IMR-90 (cell line): Measurements from ENCODE around the gene PLD1. TPM values are rescaled to one million over a fixed set of nuclear protein-coding genes. Genes with fewer than 3 reads are reported as not detected.

Experiments used
- ATAC-seq: fragments of 200-7000 bp; cut with Tn5 transposase; 2 replicates; pipeline ENCODE4 v1.9.1; 2020; ENCODE audit warnings: low read depth, mild to moderate bottlenecking, moderate library complexity
- BruUV-seq: library from RNA; stranded (reverse); fragments of 400-500 nt; replicated peaks from 2 replicates; lab custom pipeline; 2021; lab: Mats Ljungman, UMichigan
- CTCF ChIA-PET: fragments of 300-600 bp; formaldehyde crosslinking; extraction: SDS; loops from one replicate; lab custom pipeline; 2021; ENCODE audit warnings: antibody characterized with exemption; lab: Yijun Ruan, JAX
- POLR2A ChIA-PET: fragments of 300-600 bp; sonication (Branson Sonifier 250); formaldehyde crosslinking; loops from one replicate; lab custom pipeline; 2022; ENCODE audit warnings: antibody characterized with exemption; ENCODE audit not compliant: unreplicated experiment; lab: Charles Lee
- DNase-seq: peaks from one replicate; pipeline ENCODE4 v3.0.0; 2013
- H2AFZ ChIP-seq: replicated peaks from 2 replicates; pipeline ENCODE3; 2013; ENCODE audit warnings: low read length, mild to moderate bottlenecking; ENCODE audit not compliant: poor library complexity
- H2AK5ac ChIP-seq: 2 replicates; pipeline ENCODE4 v1.6.1; 2013; ENCODE audit warnings: low read depth, low read length, inconsistent platforms
- H2AK9ac ChIP-seq: replicated peaks from 2 replicates; pipeline ENCODE3; 2013; ENCODE audit warnings: mild to moderate bottlenecking, low read depth, low read length, moderate library complexity; ENCODE audit not compliant: poor library complexity
- H2BK120ac ChIP-seq: 2 replicates; pipeline ENCODE4 v1.6.1; 2013; ENCODE audit warnings: low read depth, low read length, inconsistent platforms
- H2BK15ac ChIP-seq: 3 replicates; pipeline ENCODE4 v1.6.1; 2013; ENCODE audit warnings: low read depth, low read length, inconsistent platforms
- H2BK20ac ChIP-seq: 2 replicates; pipeline ENCODE4 v1.6.1; 2013; ENCODE audit warnings: low read depth, mild to moderate bottlenecking, inconsistent platforms, low read length, moderate library complexity
- H2BK5ac ChIP-seq: 2 replicates; pipeline ENCODE4 v1.6.1; 2013; ENCODE audit warnings: mild to moderate bottlenecking, low read depth, low read length, inconsistent platforms; ENCODE audit not compliant: poor library complexity, severe bottlenecking
- H3K14ac ChIP-seq: replicated peaks from 2 replicates; pipeline ENCODE4 v1.6.1; 2013; ENCODE audit warnings: low read depth, low read length, inconsistent platforms
- H3K18ac ChIP-seq: 2 replicates; pipeline ENCODE4 v1.6.1; 2013; ENCODE audit warnings: low read depth, low read length, control low read depth
- H3K23ac ChIP-seq: 2 replicates; pipeline ENCODE4 v1.6.1; 2013; ENCODE audit warnings: low read depth, low read length, inconsistent platforms
- H3K27ac ChIP-seq: 2 replicates; pipeline ENCODE4 v1.5.1; 2013; ENCODE audit warnings: mild to moderate bottlenecking, control low read depth, low read length; ENCODE audit not compliant: insufficient read depth
- H3K27me3 ChIP-seq: 2 replicates; pipeline ENCODE4 v1.6.1; 2013; ENCODE audit warnings: low read length; ENCODE audit not compliant: control insufficient read depth, insufficient read depth
- H3K36me3 ChIP-seq: 2 replicates; pipeline ENCODE4 v1.6.1; 2013; ENCODE audit warnings: low read length, mixed read lengths; ENCODE audit not compliant: control insufficient read depth, insufficient read depth
- H3K4ac ChIP-seq: 2 replicates; pipeline ENCODE4 v1.6.1; 2013; ENCODE audit warnings: low read depth, low read length, inconsistent platforms
- H3K4me1 ChIP-seq: 2 replicates; pipeline ENCODE4 v1.6.1; 2013; ENCODE audit warnings: low read length, mixed read lengths; ENCODE audit not compliant: control insufficient read depth, insufficient read depth
- H3K4me2 ChIP-seq: 2 replicates; pipeline ENCODE4 v1.6.1; 2013; ENCODE audit warnings: low read depth, mild to moderate bottlenecking, control low read depth, low read length, moderate library complexity
- H3K4me3 ChIP-seq: 2 replicates; pipeline ENCODE4 v1.5.1; 2013; ENCODE audit warnings: low read depth, mild to moderate bottlenecking, control low read depth, low read length, moderate library complexity; ENCODE audit not compliant: insufficient read depth
- H3K56ac ChIP-seq: 2 replicates; pipeline ENCODE4 v1.6.1; 2013; ENCODE audit warnings: low read length, inconsistent platforms; ENCODE audit not compliant: insufficient read depth; ENCODE audit errors: extremely low read depth
- H3K79me1 ChIP-seq, 2 experiments: 2 replicates each; pipeline ENCODE4 v1.6.1; 2013; ENCODE audit warnings: low read length in 2 of 2, inconsistent platforms in 1 of 2, low read depth in 1 of 2
- H3K9ac ChIP-seq: 2 replicates; pipeline ENCODE4 v1.6.1; 2013; ENCODE audit warnings: low read depth, low read length, control low read depth
- H3K9me1 ChIP-seq: 2 replicates; pipeline ENCODE4 v1.6.1; 2013; ENCODE audit warnings: low read length, inconsistent platforms; ENCODE audit not compliant: insufficient read depth
- H3K9me3 ChIP-seq: 2 replicates; pipeline ENCODE4 v1.6.1; 2013; ENCODE audit warnings: low read length; ENCODE audit not compliant: control insufficient read depth, insufficient read depth
- H4K20me1 ChIP-seq: 2 replicates; pipeline ENCODE4 v1.6.1; 2013; ENCODE audit warnings: low read length, inconsistent platforms; ENCODE audit not compliant: insufficient read depth
- H4K5ac ChIP-seq: 2 replicates; pipeline ENCODE4 v1.6.1; 2013; ENCODE audit warnings: mild to moderate bottlenecking, low read depth, low read length, control low read depth
- H4K8ac ChIP-seq, 2 experiments: 2 replicates each; pipeline ENCODE4 v1.6.1; 2013; ENCODE audit warnings: low read depth in 2 of 2, low read length in 2 of 2, control low read depth in 1 of 2, inconsistent platforms in 1 of 2
- H4K91ac ChIP-seq: 2 replicates; pipeline ENCODE4 v1.6.1; 2013; ENCODE audit warnings: low read depth, low read length, inconsistent platforms; ENCODE audit not compliant: insufficient read depth
- POLR2A ChIP-seq: IDR thresholded peaks from 2 replicates; pipeline ENCODE4 v1.6.1; 2012; ENCODE audit warnings: mild to moderate bottlenecking, low read depth, low read length
- RCOR1 ChIP-seq: IDR thresholded peaks from 2 replicates; pipeline ENCODE4 v1.6.1; 2012; ENCODE audit warnings: mild to moderate bottlenecking, low read length, improper control_type of control experiment; ENCODE audit not compliant: insufficient replicate concordance
- SMC3 ChIP-seq: fragments of 150-350 bp; IDR thresholded peaks from 2 replicates; pipeline ENCODE4 v1.6.1; 2016; ENCODE audit warnings: low read depth, mild to moderate bottlenecking, antibody characterized with exemption, low read length, moderate library complexity
- WGBS, 2 experiments: methylation state at CpG; one replicate each; pipeline versions ENCODE4 v1.1.5 to v1.1.7; 2013; ENCODE audit warnings: missing lambda C conversion rate in 2 of 2; ENCODE audit not compliant: insufficient read length in 1 of 2; ENCODE audit errors: extremely low coverage in 2 of 2; 5-methylcytosine and 5-hydroxymethylcytosine counted together
- dilution Hi-C: fragments of 300-500 bp; cut with HindIII; formaldehyde crosslinking; loops from one replicate; pipeline ENCODE4 v1.14.3; 2018; ENCODE audit warnings: low sequenced_read_pairs; ENCODE audit not compliant: unreplicated experiment
- in situ Hi-C: fragments of 300-500 bp; cut with MboI; formaldehyde crosslinking; loops from 3 replicates; pipeline ENCODE4 v1.14.3; 2019; ENCODE audit warnings: low sequenced_read_pairs, inconsistent platforms, mixed read lengths
- intact Hi-C: fragments of 100-400 bp; cut with micrococcal nuclease; formaldehyde crosslinking; loops from 2 replicates; pipeline ENCODE4 v1.10.0; 2022
- polyA plus RNA-seq, 3 experiments: library from polyadenylated mRNA; depleted of rRNA; stranded (reverse); fragments of >200 nt; gene quantifications; 2 replicates each; pipeline ENCODE4 v1.2.3, GENCODE V29; 2012; ENCODE audit warnings: low replicate concordance in 1 of 3
- total RNA-seq: library from RNA; depleted of rRNA; stranded (reverse); fragments of >200 nt; gene quantifications from 2 replicates; pipeline ENCODE4 v1.2.3, GENCODE V29; 2012

The PLD1 gene
- total and polyA plus RNA-seq, 2 of the 4 experiments (the other 2 are of a cell fraction): 3.3 to 9.7 TPM

DNA sequence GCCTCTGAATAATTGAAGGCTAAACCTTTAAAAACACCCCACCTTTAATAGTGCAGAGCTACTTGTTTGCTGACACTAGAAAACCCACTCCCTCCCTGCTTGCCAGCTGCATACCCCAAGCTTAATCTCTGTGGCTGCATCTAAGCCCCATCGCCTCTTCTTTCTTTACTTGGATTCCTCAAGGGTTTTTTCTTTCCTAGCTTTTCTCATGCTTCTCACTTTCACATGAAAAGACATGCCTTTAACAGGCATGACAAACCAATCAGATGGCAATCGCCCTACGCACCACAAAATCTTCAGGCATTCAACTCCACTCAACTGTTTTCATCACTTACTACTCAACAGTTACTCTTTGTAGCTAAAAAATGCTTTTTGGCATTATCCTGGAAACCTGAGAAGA, 77.5 kb downstream of the PLD1 start:
- Histone ChIP-seq H2AK5ac (no peak overlapping the region), H2BK5ac (no peak overlapping the region), H4K5ac (no peak overlapping the region), H2AFZ (no peak overlapping the region), H3K9me3 (no peaks in the 10 kb centered on the region), H3K27ac (no peak overlapping the region), H4K8ac (no peak overlapping the region), H2BK15ac (no peak overlapping the region), H3K56ac (no peak overlapping the region), H3K18ac (no peak overlapping the region), H3K9me1 (no peaks in the 10 kb centered on the region), H4K20me1 (no peaks in the 10 kb centered on the region), H3K4ac (no peak overlapping the region), H3K9ac (no peak overlapping the region), H3K4me1 (no peaks in the 10 kb centered on the region; the same call in 1 of the 2 replicates), H3K4me2 (no peak overlapping the region), H3K79me1 (no peaks in the 10 kb centered on the region), H3K36me3 (peaks cover 7% of the 10 kb centered on the region; the same call in 1 of the 2 replicates), H2BK120ac (no peak overlapping the region), H3K14ac (no peak overlapping the region), H2AK9ac (no peak overlapping the region), H2BK20ac (no peak overlapping the region), H3K27me3 (no peaks in the 10 kb centered on the region), H3K4me3 (no peak overlapping the region), H4K91ac (no peak overlapping the region), H3K23ac (no peak overlapping the region)
- WGBS, 2 experiments: 100% methylated on average over 1 of the region's 3 CpGs; no CpG with 5 or more reads in 1 of the 2 experiments
- dilution Hi-C loops: no loop called here
- no peak for DNase-seq
- POLR2A ChIA-PET: no interaction called here
- CTCF ChIA-PET: interaction anchor here (1.1 kb wide), 1 partner anchor 40 kb away, joined by 4 read pairs; no protein-coding TSS in a partner anchor
- no peak for TF ChIP-seq SMC3
- no peak for TF ChIP-seq RCOR1
- no peak for TF ChIP-seq POLR2A
- no TSS peak for BruUV-seq
- in situ Hi-C loops: no loop called here
- intact Hi-C loops: no loop called here
- no peak for ATAC-seq
